ENCODE measurements around the gene TTC39B. TPM values are rescaled to one million over a fixed set of nuclear protein-coding genes. Genes with fewer than 3 reads are reported as not detected.

Gene TTC39B
- total and polyA plus RNA-seq, 2 donors (not counting 3 experiments of a cell fraction or from before 2014, with no cell fraction given), result 1.0 to 5.4 TPM

DNA sequence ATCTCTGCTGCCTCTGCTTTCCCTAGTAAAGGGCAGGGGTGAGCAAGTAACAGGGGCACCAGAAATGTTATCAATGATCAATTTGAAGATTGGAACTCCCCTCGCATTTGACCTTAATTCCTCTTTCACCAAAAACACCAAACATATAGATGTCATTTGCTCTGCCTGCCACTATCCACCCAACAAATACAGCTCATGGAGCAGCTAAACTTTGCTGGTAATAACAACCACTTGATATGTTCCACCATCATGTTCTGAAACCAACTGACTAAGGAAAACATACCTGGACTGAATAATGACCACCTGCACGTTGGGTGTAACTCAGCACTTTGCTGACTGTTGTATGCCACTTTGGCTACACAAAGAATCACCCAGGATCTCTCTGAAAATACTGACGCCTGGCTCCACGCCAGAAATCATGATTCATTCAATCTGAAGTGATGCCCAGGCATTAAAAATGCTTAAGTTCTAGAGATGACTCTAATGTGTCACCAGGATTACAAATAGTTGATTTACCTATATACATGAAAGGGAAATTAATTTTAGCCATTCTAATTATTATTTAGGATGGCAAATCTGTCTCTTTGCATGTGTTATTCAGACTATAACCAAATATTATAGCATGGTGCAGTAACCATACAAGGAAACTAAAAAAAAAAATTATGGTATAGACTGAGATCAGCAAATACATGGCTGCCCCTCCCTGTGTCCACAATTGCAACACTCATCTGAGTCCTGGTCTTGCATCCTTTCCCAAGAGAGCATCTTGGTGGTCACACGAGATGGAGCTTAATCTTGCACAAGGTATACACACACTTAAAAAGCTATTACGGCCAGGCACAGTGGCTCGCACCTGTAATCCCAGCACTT lies 43.1 kb upstream of the TTC39B start:
- H3K9me3 ChIP-seq (replicated peaks; ENCODE audit: control insufficient read depth, insufficient read depth, low read length), result no peaks in the 10 kb centered on the region
- intact Hi-C loops (cut with micrococcal nuclease), result no loop called here
- H3K4me3 ChIP-seq (replicated peaks in 1 of 3; ENCODE audit: insufficient read depth in 1 of 3, low read depth in 1 of 3, low read length in 3 of 3), result no peak overlapping the region
- H3K9me1 ChIP-seq (replicated peaks; ENCODE audit: control insufficient read depth, extremely low read depth, insufficient read depth, low read length), result no peaks in the 10 kb centered on the region
- no peak overlapping the region for H3K4me2 ChIP-seq (ENCODE audit: insufficient read depth, low read length)
- H3K4me1 ChIP-seq (ENCODE audit: control insufficient read depth, extremely low read depth, insufficient read depth, low read length), result no peaks in the 10 kb centered on the region
- POLR2A ChIA-PET, result no interaction called here
- FAIRE-seq (no peak), DNase-seq (ENCODE audit: low read depth, low spot score) (no peak)
- BruUV-seq (replicated peaks), result no TSS peak
- no peaks in the 10 kb centered on the region for H3K36me3 ChIP-seq (ENCODE audit: control insufficient read depth in 2 of 2, extremely low read depth in 1 of 2, insufficient read depth in 2 of 2, low read length in 2 of 2)
- H3K27me3 ChIP-seq (ENCODE audit: control insufficient read depth in 2 of 2, insufficient read depth in 2 of 2, low read length in 2 of 2), result no peaks in the 10 kb centered on the region
- dilution Hi-C loops (cut with MboI; ENCODE audit: extremely low pct_ligation_motif_present, low sequenced_read_pairs), result no loop called here
- no peak overlapping the region for H3K27ac ChIP-seq (ENCODE audit: insufficient read depth, low read depth, low read length)
- H3K79me2 ChIP-seq (ENCODE audit: control insufficient read depth, insufficient read depth, low read length), result no peaks in the 10 kb centered on the region
- TF ChIP-seq, protein P1, sequence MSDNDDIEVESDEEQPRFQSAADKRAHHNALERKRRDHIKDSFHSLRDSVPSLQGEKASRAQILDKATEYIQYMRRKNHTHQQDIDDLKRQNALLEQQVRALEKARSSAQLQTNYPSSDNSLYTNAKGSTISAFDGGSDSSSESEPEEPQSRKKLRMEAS (IDR thresholded peaks at IDR 0.05; ENCODE audit: insufficient read depth, insufficient read length), result no peak
- TF ChIP-seq POLR2A (IDR thresholded peaks at IDR 0.05; ENCODE audit: low read depth, low read length) (no peak), FOS (IDR thresholded peaks at IDR 0.05; ENCODE audit: borderline replicate concordance, insufficient read depth, low read length) (no peak), POLR2AphosphoS5 (IDR thresholded peaks at IDR 0.05; ENCODE audit: insufficient read depth, low read depth, low read length) (no peak), MYC (IDR thresholded peaks at IDR 0.05; ENCODE audit: low read depth, low read length) (no peak)
- TF ChIP-seq, protein P2, sequence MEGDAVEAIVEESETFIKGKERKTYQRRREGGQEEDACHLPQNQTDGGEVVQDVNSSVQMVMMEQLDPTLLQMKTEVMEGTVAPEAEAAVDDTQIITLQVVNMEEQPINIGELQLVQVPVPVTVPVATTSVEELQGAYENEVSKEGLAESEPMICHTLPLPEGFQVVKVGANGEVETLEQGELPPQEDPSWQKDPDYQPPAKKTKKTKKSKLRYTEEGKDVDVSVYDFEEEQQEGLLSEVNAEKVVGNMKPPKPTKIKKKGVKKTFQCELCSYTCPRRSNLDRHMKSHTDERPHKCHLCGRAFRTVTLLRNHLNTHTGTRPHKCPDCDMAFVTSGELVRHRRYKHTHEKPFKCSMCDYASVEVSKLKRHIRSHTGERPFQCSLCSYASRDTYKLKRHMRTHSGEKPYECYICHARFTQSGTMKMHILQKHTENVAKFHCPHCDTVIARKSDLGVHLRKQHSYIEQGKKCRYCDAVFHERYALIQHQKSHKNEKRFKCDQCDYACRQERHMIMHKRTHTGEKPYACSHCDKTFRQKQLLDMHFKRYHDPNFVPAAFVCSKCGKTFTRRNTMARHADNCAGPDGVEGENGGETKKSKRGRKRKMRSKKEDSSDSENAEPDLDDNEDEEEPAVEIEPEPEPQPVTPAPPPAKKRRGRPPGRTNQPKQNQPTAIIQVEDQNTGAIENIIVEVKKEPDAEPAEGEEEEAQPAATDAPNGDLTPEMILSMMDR (IDR thresholded peaks at IDR 0.05; ENCODE audit: extremely low read depth in 1 of 2, insufficient read depth in 1 of 2, low read depth in 1 of 2, low read length in 2 of 2), result no peak
- H3K9ac ChIP-seq (replicated peaks; ENCODE audit: extremely low read depth, insufficient read depth, low read length), result no peak overlapping the region
- CTCF ChIA-PET, result interaction anchor here (0.7 to 1.1 kb wide), 2 partner anchors 20 to 21 kb away, joined by 3 read pairs; no protein-coding TSS in a partner anchor
- no peak overlapping the region for H2AFZ ChIP-seq (ENCODE audit: low read depth, low read length)
- H4K20me1 ChIP-seq (replicated peaks; ENCODE audit: control insufficient read depth, extremely low read depth, insufficient read depth, low read length), result no peaks in the 10 kb centered on the region

Data from endothelial cell of umbilical vein (primary cell).